ENCODE results near the gene PARD3. TPM values are rescaled to one million over a fixed set of nuclear protein-coding genes. Genes with fewer than 3 reads are reported as not detected.

Gene PARD3
- total and polyA plus RNA-seq, 2 donors (not counting 3 experiments of a cell fraction or from before 2014, with no cell fraction given), result 7.3 to 24.1 TPM

DNA sequence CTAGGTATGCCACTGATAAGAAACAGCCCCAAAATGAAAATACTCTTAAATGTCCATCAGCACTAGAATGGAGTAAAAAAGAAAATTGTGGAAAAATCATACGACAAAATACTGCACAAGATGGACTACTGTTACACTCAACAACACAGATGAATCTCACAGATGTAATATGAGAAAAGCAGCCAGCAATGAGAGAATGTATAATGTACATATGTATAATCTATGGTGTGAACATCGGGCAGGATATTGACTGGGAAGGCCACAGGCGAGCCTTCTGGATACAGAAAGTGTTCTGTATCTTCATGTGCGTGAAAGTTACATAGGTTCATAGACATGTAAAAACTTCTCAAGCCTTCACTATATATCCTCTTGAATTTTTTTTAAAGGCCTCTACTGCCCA, 212.6 kb downstream of the PARD3 start:
- Histone ChIP-seq H3K9ac (replicated peaks; ENCODE audit: extremely low read depth, insufficient read depth, low read length) (no peak overlapping the region), H3K27me3 (ENCODE audit: control insufficient read depth in 2 of 2, insufficient read depth in 2 of 2, low read length in 2 of 2) (no peaks in the 10 kb centered on the region), H3K4me3 (replicated peaks in 1 of 3; ENCODE audit: insufficient read depth in 1 of 3, low read depth in 1 of 3, low read length in 3 of 3) (no peak overlapping the region), H2AFZ (ENCODE audit: low read depth, low read length) (no peak overlapping the region), H3K79me2 (ENCODE audit: control insufficient read depth, insufficient read depth, low read length) (no peaks in the 10 kb centered on the region), H3K9me3 (replicated peaks; ENCODE audit: control insufficient read depth, insufficient read depth, low read length) (no peaks in the 10 kb centered on the region), H4K20me1 (replicated peaks; ENCODE audit: control insufficient read depth, extremely low read depth, insufficient read depth, low read length) (no peaks in the 10 kb centered on the region), H3K4me2 (ENCODE audit: insufficient read depth, low read length) (no peak overlapping the region), H3K27ac (ENCODE audit: insufficient read depth, low read depth, low read length) (no peak overlapping the region), H3K4me1 (ENCODE audit: control insufficient read depth, extremely low read depth, insufficient read depth, low read length) (no peaks in the 10 kb centered on the region), H3K36me3 (ENCODE audit: control insufficient read depth in 2 of 2, extremely low read depth in 1 of 2, insufficient read depth in 2 of 2, low read length in 2 of 2) (no peaks in the 10 kb centered on the region), H3K9me1 (replicated peaks; ENCODE audit: control insufficient read depth, extremely low read depth, insufficient read depth, low read length) (no peaks in the 10 kb centered on the region)
- CTCF ChIA-PET, result no interaction called here
- DNase-seq (ENCODE audit: low read depth, low spot score), result no peak
- dilution Hi-C loops (cut with MboI; ENCODE audit: extremely low pct_ligation_motif_present, low sequenced_read_pairs), result no loop called here
- TF ChIP-seq JUN (IDR thresholded peaks at IDR 0.05; ENCODE audit: borderline replicate concordance, insufficient read depth, insufficient read length, low read depth) (no peak), GATA2 (IDR thresholded peaks at IDR 0.05; ENCODE audit: insufficient read depth, insufficient read length, low read depth, low read length) (no peak), MYC (IDR thresholded peaks at IDR 0.05; ENCODE audit: low read depth, low read length) (no peak), POLR2AphosphoS5 (IDR thresholded peaks at IDR 0.05; ENCODE audit: insufficient read depth, low read depth, low read length) (no peak), FOS (IDR thresholded peaks at IDR 0.05; ENCODE audit: borderline replicate concordance, insufficient read depth, low read length) (no peak), EZH2 (IDR thresholded peaks at IDR 0.05; ENCODE audit: borderline replicate concordance, low read depth, low read length, severe bottlenecking) (no peak), POLR2A (IDR thresholded peaks at IDR 0.05; ENCODE audit: low read depth, low read length) (no peak)
- TF ChIP-seq, protein P1, sequence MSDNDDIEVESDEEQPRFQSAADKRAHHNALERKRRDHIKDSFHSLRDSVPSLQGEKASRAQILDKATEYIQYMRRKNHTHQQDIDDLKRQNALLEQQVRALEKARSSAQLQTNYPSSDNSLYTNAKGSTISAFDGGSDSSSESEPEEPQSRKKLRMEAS (IDR thresholded peaks at IDR 0.05; ENCODE audit: insufficient read depth, insufficient read length), result no peak
- TF ChIP-seq, protein P2, sequence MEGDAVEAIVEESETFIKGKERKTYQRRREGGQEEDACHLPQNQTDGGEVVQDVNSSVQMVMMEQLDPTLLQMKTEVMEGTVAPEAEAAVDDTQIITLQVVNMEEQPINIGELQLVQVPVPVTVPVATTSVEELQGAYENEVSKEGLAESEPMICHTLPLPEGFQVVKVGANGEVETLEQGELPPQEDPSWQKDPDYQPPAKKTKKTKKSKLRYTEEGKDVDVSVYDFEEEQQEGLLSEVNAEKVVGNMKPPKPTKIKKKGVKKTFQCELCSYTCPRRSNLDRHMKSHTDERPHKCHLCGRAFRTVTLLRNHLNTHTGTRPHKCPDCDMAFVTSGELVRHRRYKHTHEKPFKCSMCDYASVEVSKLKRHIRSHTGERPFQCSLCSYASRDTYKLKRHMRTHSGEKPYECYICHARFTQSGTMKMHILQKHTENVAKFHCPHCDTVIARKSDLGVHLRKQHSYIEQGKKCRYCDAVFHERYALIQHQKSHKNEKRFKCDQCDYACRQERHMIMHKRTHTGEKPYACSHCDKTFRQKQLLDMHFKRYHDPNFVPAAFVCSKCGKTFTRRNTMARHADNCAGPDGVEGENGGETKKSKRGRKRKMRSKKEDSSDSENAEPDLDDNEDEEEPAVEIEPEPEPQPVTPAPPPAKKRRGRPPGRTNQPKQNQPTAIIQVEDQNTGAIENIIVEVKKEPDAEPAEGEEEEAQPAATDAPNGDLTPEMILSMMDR (IDR thresholded peaks at IDR 0.05; ENCODE audit: extremely low read depth in 1 of 2, insufficient read depth in 1 of 2, low read depth in 1 of 2, low read length in 2 of 2), result no peak
- FAIRE-seq, result no peak
- POLR2A ChIA-PET, result no interaction called here
- intact Hi-C loops (cut with micrococcal nuclease), result no loop called here
- no TSS peak for BruUV-seq (replicated peaks)
